GM23338 (cell line): Measurements from ENCODE around the gene FTO. TPM values are rescaled to one million over a fixed set of nuclear protein-coding genes. Genes with fewer than 3 reads are reported as not detected.

Experiments
- ATAC-seq: fragments of 200-7000 bp; cut with Tn5 transposase; 3 replicates; pipeline ENCODE4 v1.9.1; 2020
- DNase-seq: peaks from one replicate; pipeline ENCODE4 v3.0.0-alpha.2; 2015; ENCODE audit warnings: low spot score
- H2AFZ ChIP-seq: fragments of 200-600 bp; sonication (generic); 2 replicates; pipeline ENCODE4 v1.8.0; 2016; ENCODE audit warnings: antibody characterized with exemption, mild to moderate bottlenecking, moderate library complexity
- H3F3A ChIP-seq: fragments of 200-600 bp; sonication (generic); replicated peaks from 2 replicates; pipeline ENCODE4 v1.8.0; 2017; ENCODE audit warnings: antibody characterized with exemption, mixed run types, low read depth
- H3K27ac ChIP-seq: fragments of 200-600 bp; sonication (generic); 2 replicates; pipeline ENCODE4 v1.6.1; 2016; ENCODE audit warnings: low read depth
- H3K27me3 ChIP-seq: fragments of 200-600 bp; sonication (generic); 2 replicates; pipeline ENCODE4 v1.8.0; 2016; ENCODE audit warnings: mild to moderate bottlenecking, mixed run types, moderate library complexity; ENCODE audit not compliant: insufficient read depth
- H3K36me3 ChIP-seq: fragments of 200-600 bp; sonication (generic); 2 replicates; pipeline ENCODE4 v1.8.0; 2016; ENCODE audit warnings: mild to moderate bottlenecking; ENCODE audit not compliant: insufficient read depth
- H3K4me1 ChIP-seq: fragments of 200-600 bp; sonication (generic); 2 replicates; pipeline ENCODE4 v1.8.0; 2016; ENCODE audit warnings: mild to moderate bottlenecking, moderate library complexity; ENCODE audit not compliant: insufficient read depth
- H3K4me2 ChIP-seq: fragments of 200-600 bp; sonication (generic); 2 replicates; pipeline ENCODE4 v1.7.1; 2017; ENCODE audit warnings: mixed run types
- H3K4me3 ChIP-seq: fragments of 200-600 bp; sonication (generic); 2 replicates; pipeline ENCODE4 v1.6.1; 2016; ENCODE audit warnings: mixed run types
- H3K79me2 ChIP-seq: fragments of 200-600 bp; sonication (generic); replicated peaks from 2 replicates; pipeline ENCODE4 v1.8.0; 2017; ENCODE audit warnings: mild to moderate bottlenecking; ENCODE audit not compliant: insufficient read depth
- H3K9me2 ChIP-seq: fragments of 200-600 bp; sonication (generic); 2 replicates; pipeline ENCODE4 v1.8.0; 2017; ENCODE audit not compliant: insufficient read depth
- H4K20me1 ChIP-seq: fragments of 200-600 bp; sonication (generic); replicated peaks from 2 replicates; pipeline ENCODE4 v1.8.0; 2017; ENCODE audit warnings: mild to moderate bottlenecking; ENCODE audit not compliant: insufficient read depth
- H3K27ac Mint-ChIP-seq: 2 replicates; pipeline ENCODE4 v1.8.0; 2020; ENCODE audit warnings: inconsistent platforms, mild to moderate bottlenecking, moderate library complexity, mixed read lengths
- H3K27me3 Mint-ChIP-seq: 3 replicates; pipeline ENCODE4 v1.8.0; 2022; ENCODE audit warnings: low read depth, mild to moderate bottlenecking, moderate library complexity, mixed read lengths, inconsistent platforms; ENCODE audit not compliant: insufficient read depth, poor library complexity
- H3K36me3 Mint-ChIP-seq: 3 replicates; pipeline ENCODE4 v1.8.0; 2021; ENCODE audit warnings: low read depth, mild to moderate bottlenecking, inconsistent platforms, moderate library complexity, mixed read lengths
- H3K4me1 Mint-ChIP-seq: 3 replicates; pipeline ENCODE4 v1.8.0; 2020; ENCODE audit warnings: mild to moderate bottlenecking, inconsistent platforms, mixed read lengths
- H3K4me3 Mint-ChIP-seq: 3 replicates; pipeline ENCODE4 v1.8.0; 2021; ENCODE audit warnings: moderate library complexity, mild to moderate bottlenecking, inconsistent platforms, mixed read lengths
- H3K9me3 Mint-ChIP-seq: 3 replicates; pipeline ENCODE4 v1.8.0; 2020; ENCODE audit warnings: moderate library complexity, mild to moderate bottlenecking, inconsistent platforms, mixed read lengths
- CREB1 ChIP-seq: fragments of 250-450 bp; sonication (Bioruptor Pico); IDR thresholded peaks from 2 replicates; pipeline ENCODE4 v1.5.0; 2020; ENCODE audit warnings: low read depth, mild to moderate bottlenecking, moderate library complexity
- EZH2 ChIP-seq: fragments of 200-600 bp; sonication (generic); IDR thresholded peaks from one replicate; pipeline ENCODE4 v1.8.0; 2017; ENCODE audit warnings: antibody characterized with exemption, mild to moderate bottlenecking, low read depth; ENCODE audit not compliant: unreplicated experiment
- EZH2phosphoT487 ChIP-seq: fragments of 200-600 bp; sonication (generic); IDR thresholded peaks from one replicate; pipeline ENCODE4 v1.8.1; 2018; ENCODE audit warnings: antibody characterized with exemption; ENCODE audit not compliant: unreplicated experiment
- JUNB ChIP-seq: IDR thresholded peaks from one replicate; pipeline ENCODE4 v1.6.1; 2016; ENCODE audit warnings: antibody characterized with exemption; ENCODE audit not compliant: unreplicated experiment
- NANOG ChIP-seq: IDR thresholded peaks from 2 replicates; pipeline ENCODE4 v1.6.1; 2016; ENCODE audit warnings: antibody characterized with exemption, borderline replicate concordance
- POLR2AphosphoS5 ChIP-seq: IDR thresholded peaks from 2 replicates; pipeline ENCODE4 v1.6.1; 2016; ENCODE audit warnings: antibody characterized with exemption, low read depth
- STAT1 ChIP-seq: IDR thresholded peaks from one replicate; pipeline ENCODE4 v1.6.1; 2016; ENCODE audit warnings: antibody characterized with exemption; ENCODE audit not compliant: unreplicated experiment
- ZNF114 ChIP-seq: fragments of 250-450 bp; sonication (Bioruptor Pico); IDR thresholded peaks from 2 replicates; pipeline ENCODE4 v1.5.0; 2020; ENCODE audit warnings: mild to moderate bottlenecking, moderate library complexity
- polyA plus RNA-seq: library from polyadenylated mRNA; unstranded; fragments of >200 nt; fragmentation: Nextera tagmentation; extraction: Ambion mirVana; gene quantifications from 2 replicates; pipeline ENCODE4 v1.2.1, GENCODE V29; 2016
- total RNA-seq: library from RNA; depleted of rRNA; stranded (reverse); fragments of >200 nt; shearing (Covaris generic); gene quantifications from 2 replicates; pipeline ENCODE4 v1.2.3, GENCODE V29; 2014
- TF ChIP-seq, protein P1 (sequence below): fragments of 250-450 bp; sonication (Bioruptor Pico); IDR thresholded peaks from 2 replicates; pipeline ENCODE4 v1.5.0; 2020; ENCODE audit warnings: mild to moderate bottlenecking, moderate library complexity
- TF ChIP-seq, protein P2 (sequence below): IDR thresholded peaks from one replicate; pipeline ENCODE4 v1.6.1; 2018; ENCODE audit warnings: antibody characterized with exemption; ENCODE audit not compliant: unreplicated experiment
- TF ChIP-seq, protein P3 (sequence below), 2 experiments: fragments of 200-600 bp in 1 of 2; sonication (generic) in 1 of 2; conservative IDR thresholded peaks; 2 replicates each; pipeline versions ENCODE4 v1.5.1 to v1.6.1; 2016 to 2017; ENCODE audit warnings: antibody characterized with exemption in 2 of 2, low read depth in 2 of 2, mild to moderate bottlenecking in 2 of 2, moderate library complexity in 1 of 2
- TF ChIP-seq, protein P4 (sequence below): IDR thresholded peaks from 2 replicates; pipeline ENCODE4 v1.6.1; 2016; ENCODE audit warnings: antibody characterized with exemption

Gene FTO
- total and polyA plus RNA-seq, 2 experiments from 2014 or later = 17.7 to 69.6 TPM

DNA sequence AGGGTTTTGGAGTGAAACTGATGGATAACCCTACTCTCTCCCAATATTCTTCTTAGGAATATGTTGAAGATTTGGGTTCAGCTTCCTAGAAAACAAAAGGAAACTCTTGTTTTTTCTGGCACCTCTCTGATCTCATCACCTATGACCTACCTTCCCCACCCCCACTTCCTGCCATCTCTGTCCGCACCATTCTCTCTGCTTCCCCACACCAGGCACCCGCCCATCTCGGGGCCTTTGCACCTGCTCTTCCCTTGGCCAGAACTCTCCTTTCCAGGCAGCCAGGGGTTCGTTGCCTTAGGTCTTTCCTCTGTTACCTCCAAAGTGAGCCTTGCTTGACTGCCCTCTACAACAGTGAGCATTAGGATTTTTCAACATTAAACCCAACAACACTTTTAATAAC, 423.0 kb downstream of the FTO start (continued):
- TF ChIP-seq, protein P1, sequence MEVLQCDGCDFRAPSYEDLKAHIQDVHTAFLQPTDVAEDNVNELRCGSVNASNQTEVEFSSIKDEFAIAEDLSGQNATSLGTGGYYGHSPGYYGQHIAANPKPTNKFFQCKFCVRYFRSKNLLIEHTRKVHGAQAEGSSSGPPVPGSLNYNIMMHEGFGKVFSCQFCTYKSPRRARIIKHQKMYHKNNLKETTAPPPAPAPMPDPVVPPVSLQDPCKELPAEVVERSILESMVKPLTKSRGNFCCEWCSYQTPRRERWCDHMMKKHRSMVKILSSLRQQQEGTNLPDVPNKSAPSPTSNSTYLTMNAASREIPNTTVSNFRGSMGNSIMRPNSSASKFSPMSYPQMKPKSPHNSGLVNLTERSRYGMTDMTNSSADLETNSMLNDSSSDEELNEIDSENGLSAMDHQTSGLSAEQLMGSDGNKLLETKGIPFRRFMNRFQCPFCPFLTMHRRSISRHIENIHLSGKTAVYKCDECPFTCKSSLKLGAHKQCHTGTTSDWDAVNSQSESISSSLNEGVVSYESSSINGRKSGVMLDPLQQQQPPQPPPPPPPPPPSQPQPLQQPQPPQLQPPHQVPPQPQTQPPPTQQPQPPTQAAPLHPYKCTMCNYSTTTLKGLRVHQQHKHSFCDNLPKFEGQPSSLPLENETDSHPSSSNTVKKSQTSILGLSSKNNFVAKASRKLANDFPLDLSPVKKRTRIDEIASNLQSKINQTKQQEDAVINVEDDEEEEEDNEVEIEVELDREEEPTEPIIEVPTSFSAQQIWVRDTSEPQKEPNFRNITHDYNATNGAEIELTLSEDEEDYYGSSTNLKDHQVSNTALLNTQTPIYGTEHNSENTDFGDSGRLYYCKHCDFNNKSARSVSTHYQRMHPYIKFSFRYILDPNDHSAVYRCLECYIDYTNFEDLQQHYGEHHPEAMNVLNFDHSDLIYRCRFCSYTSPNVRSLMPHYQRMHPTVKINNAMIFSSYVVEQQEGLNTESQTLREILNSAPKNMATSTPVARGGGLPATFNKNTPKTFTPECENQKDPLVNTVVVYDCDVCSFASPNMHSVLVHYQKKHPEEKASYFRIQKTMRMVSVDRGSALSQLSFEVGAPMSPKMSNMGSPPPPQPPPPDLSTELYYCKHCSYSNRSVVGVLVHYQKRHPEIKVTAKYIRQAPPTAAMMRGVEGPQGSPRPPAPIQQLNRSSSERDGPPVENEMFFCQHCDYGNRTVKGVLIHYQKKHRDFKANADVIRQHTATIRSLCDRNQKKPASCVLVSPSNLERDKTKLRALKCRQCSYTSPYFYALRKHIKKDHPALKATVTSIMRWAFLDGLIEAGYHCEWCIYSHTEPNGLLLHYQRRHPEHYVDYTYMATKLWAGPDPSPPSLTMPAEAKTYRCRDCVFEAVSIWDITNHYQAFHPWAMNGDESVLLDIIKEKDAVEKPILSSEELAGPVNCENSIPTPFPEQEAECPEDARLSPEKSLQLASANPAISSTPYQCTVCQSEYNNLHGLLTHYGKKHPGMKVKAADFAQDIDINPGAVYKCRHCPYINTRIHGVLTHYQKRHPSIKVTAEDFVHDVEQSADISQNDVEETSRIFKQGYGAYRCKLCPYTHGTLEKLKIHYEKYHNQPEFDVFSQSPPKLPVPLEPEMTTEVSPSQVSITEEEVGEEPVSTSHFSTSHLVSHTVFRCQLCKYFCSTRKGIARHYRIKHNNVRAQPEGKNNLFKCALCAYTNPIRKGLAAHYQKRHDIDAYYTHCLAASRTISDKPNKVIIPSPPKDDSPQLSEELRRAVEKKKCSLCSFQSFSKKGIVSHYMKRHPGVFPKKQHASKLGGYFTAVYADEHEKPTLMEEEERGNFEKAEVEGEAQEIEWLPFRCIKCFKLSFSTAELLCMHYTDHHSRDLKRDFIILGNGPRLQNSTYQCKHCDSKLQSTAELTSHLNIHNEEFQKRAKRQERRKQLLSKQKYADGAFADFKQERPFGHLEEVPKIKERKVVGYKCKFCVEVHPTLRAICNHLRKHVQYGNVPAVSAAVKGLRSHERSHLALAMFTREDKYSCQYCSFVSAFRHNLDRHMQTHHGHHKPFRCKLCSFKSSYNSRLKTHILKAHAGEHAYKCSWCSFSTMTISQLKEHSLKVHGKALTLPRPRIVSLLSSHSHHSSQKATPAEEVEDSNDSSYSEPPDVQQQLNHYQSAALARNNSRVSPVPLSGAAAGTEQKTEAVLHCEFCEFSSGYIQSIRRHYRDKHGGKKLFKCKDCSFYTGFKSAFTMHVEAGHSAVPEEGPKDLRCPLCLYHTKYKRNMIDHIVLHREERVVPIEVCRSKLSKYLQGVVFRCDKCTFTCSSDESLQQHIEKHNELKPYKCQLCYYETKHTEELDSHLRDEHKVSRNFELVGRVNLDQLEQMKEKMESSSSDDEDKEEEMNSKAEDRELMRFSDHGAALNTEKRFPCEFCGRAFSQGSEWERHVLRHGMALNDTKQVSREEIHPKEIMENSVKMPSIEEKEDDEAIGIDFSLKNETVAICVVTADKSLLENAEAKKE (CRISPR knock-in tag) = no peak

DNA sequence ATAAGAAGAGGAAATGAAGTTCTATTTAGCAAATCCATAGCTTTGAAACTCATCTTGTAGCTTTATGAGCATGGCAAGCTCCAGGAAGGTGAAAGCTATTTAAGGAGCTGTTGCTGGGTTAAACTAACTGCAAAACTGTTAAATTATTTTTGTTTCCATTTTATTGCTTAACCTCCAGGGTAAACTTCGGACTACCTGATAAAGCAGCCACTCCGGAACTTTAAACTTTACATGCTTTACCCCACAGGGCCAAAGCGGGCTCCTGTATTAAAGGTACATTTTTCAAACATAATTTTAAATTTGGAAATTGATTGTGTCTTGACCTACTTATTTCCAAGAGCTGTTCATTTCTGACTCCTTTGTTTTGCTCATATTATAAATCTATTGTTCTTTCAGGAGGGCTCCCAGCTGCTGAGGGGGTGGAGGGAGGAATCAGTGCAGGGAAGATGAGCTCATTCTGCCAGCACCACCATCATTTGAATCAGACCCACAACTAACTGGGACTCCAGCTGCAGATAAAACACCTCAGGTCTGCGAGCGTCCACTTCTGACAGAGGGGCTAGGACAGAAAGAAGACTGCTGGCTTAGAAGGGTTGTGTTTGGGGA, 424.8 kb downstream of the FTO start:
- Histone ChIP-seq H3K27ac (no peak overlapping the region), H3K27me3 (no peaks in the 10 kb centered on the region), H3K36me3 (peaks cover 3% of the 10 kb centered on the region; the same call in 1 of the 2 replicates), H3F3A (no peaks in the 10 kb centered on the region), H2AFZ (no peak overlapping the region), H3K9me2 (0 out of 2 replicates have a peak, but pooled peaks cover 11% of the 10 kb centered on the region), H3K79me2 (no peaks in the 10 kb centered on the region), H3K4me2 (no peak overlapping the region), H3K4me1 (no peaks in the 10 kb centered on the region), H4K20me1 (no peaks in the 10 kb centered on the region), H3K4me3 (no peak overlapping the region)
- peaks cover 7% of the 10 kb centered on the region; the same call in 1 of the 3 replicates for H3K9me3 Mint-ChIP-seq
- H3K4me3 Mint-ChIP-seq = no peak overlapping the region
- H3K27me3 Mint-ChIP-seq = peaks cover 7% of the 10 kb centered on the region
- no peak for DNase-seq
- H3K36me3 Mint-ChIP-seq = no peaks in the 10 kb centered on the region
- ATAC-seq = no peak
- H3K27ac Mint-ChIP-seq = no peak overlapping the region
- peaks cover 3% of the 10 kb centered on the region; the same call in 2 of the 3 replicates for H3K4me1 Mint-ChIP-seq
- TF ChIP-seq ZNF114 (CRISPR knock-in tag) (no peak), EZH2 (no peak), NANOG (no peak), POLR2AphosphoS5 (no peak), CREB1 (CRISPR knock-in tag) (no peak), JUNB (no peak), EZH2phosphoT487 (no peak), STAT1 (no peak)
- TF ChIP-seq, protein P2, sequence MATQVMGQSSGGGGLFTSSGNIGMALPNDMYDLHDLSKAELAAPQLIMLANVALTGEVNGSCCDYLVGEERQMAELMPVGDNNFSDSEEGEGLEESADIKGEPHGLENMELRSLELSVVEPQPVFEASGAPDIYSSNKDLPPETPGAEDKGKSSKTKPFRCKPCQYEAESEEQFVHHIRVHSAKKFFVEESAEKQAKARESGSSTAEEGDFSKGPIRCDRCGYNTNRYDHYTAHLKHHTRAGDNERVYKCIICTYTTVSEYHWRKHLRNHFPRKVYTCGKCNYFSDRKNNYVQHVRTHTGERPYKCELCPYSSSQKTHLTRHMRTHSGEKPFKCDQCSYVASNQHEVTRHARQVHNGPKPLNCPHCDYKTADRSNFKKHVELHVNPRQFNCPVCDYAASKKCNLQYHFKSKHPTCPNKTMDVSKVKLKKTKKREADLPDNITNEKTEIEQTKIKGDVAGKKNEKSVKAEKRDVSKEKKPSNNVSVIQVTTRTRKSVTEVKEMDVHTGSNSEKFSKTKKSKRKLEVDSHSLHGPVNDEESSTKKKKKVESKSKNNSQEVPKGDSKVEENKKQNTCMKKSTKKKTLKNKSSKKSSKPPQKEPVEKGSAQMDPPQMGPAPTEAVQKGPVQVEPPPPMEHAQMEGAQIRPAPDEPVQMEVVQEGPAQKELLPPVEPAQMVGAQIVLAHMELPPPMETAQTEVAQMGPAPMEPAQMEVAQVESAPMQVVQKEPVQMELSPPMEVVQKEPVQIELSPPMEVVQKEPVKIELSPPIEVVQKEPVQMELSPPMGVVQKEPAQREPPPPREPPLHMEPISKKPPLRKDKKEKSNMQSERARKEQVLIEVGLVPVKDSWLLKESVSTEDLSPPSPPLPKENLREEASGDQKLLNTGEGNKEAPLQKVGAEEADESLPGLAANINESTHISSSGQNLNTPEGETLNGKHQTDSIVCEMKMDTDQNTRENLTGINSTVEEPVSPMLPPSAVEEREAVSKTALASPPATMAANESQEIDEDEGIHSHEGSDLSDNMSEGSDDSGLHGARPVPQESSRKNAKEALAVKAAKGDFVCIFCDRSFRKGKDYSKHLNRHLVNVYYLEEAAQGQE = no peak
- TF ChIP-seq, protein P3, sequence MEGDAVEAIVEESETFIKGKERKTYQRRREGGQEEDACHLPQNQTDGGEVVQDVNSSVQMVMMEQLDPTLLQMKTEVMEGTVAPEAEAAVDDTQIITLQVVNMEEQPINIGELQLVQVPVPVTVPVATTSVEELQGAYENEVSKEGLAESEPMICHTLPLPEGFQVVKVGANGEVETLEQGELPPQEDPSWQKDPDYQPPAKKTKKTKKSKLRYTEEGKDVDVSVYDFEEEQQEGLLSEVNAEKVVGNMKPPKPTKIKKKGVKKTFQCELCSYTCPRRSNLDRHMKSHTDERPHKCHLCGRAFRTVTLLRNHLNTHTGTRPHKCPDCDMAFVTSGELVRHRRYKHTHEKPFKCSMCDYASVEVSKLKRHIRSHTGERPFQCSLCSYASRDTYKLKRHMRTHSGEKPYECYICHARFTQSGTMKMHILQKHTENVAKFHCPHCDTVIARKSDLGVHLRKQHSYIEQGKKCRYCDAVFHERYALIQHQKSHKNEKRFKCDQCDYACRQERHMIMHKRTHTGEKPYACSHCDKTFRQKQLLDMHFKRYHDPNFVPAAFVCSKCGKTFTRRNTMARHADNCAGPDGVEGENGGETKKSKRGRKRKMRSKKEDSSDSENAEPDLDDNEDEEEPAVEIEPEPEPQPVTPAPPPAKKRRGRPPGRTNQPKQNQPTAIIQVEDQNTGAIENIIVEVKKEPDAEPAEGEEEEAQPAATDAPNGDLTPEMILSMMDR (conservative IDR thresholded peaks at IDR 0.05; ENCODE audit: low read depth in 2 of 2) = no peak
- TF ChIP-seq, protein P4, sequence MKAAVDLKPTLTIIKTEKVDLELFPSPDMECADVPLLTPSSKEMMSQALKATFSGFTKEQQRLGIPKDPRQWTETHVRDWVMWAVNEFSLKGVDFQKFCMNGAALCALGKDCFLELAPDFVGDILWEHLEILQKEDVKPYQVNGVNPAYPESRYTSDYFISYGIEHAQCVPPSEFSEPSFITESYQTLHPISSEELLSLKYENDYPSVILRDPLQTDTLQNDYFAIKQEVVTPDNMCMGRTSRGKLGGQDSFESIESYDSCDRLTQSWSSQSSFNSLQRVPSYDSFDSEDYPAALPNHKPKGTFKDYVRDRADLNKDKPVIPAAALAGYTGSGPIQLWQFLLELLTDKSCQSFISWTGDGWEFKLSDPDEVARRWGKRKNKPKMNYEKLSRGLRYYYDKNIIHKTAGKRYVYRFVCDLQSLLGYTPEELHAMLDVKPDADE = no peak
